ENCODE measurements around the gene PRH1. TPM values are rescaled to one million over a fixed set of nuclear protein-coding genes. Genes with fewer than 3 reads are reported as not detected.

The PRH1 gene
- total and polyA plus RNA-seq, 2 experiments from 2014 or later = 19.0 to 42.9 TPM

- TF ChIP-seq ZNF462 (CRISPR knock-in tag; IDR thresholded peaks at IDR 0.05) = no peak
- TF ChIP-seq CREB1 (CRISPR knock-in tag; IDR thresholded peaks at IDR 0.05; ENCODE audit: low read depth) = no peak
- no peak for TF ChIP-seq POLR2AphosphoS5 (IDR thresholded peaks at IDR 0.05; ENCODE audit: low read depth)
- no peak for TF ChIP-seq EZH2 (IDR thresholded peaks at IDR 0.05; ENCODE audit: low read depth, unreplicated experiment)
- TF ChIP-seq NANOG (IDR thresholded peaks at IDR 0.05; ENCODE audit: borderline replicate concordance) = no peak
- TF ChIP-seq JUNB (IDR thresholded peaks at IDR 0.05; ENCODE audit: unreplicated experiment) = no peak
- no peak for TF ChIP-seq EZH2phosphoT487 (IDR thresholded peaks at IDR 0.05; ENCODE audit: unreplicated experiment)
Measured at GRCh38 chr12:10851243-10851858, 32.7 kb downstream of the PRH1 start (continued).

GRCh38 chr12:10849425-10849878, 34.6 kb downstream of the PRH1 start, which contains the start of gene PRR4:
Gene PRR4, minus strand, starts transcription at chr12:10849475. Its CDS starts 38 bp downstream, at chr12:10849437.
- no peaks in the 10 kb centered on the region for H3K4me1 ChIP-seq (ENCODE audit: insufficient read depth)
- TF ChIP-seq POLR2AphosphoS5 (IDR thresholded peaks at IDR 0.05; ENCODE audit: low read depth) (no peak), CTCF (conservative IDR thresholded peaks at IDR 0.05; ENCODE audit: low read depth in 2 of 2) (no peak), ETS1 (IDR thresholded peaks at IDR 0.05) (no peak), ZNF331 (CRISPR knock-in tag; IDR thresholded peaks at IDR 0.05; ENCODE audit: low read depth) (no peak), JUNB (IDR thresholded peaks at IDR 0.05; ENCODE audit: unreplicated experiment) (no peak), REST (IDR thresholded peaks at IDR 0.05; ENCODE audit: unreplicated experiment) (no peak), CREB1 (CRISPR knock-in tag; IDR thresholded peaks at IDR 0.05; ENCODE audit: low read depth) (no peak), EZH2phosphoT487 (IDR thresholded peaks at IDR 0.05; ENCODE audit: unreplicated experiment) (no peak), ZNF114 (CRISPR knock-in tag; IDR thresholded peaks at IDR 0.05) (no peak)
- H3K9me2 ChIP-seq (ENCODE audit: insufficient read depth) = 0 out of 2 replicates have a peak, but pooled peaks cover 9% of the 10 kb centered on the region
- no peaks in the 10 kb centered on the region for H3K27me3 ChIP-seq (ENCODE audit: insufficient read depth)
- no peak within 1 kb of the TSS for H3K4me3 ChIP-seq
- no peak within 1 kb of the TSS for H3K27ac ChIP-seq (ENCODE audit: low read depth)
- Mint-ChIP-seq H3K27me3 (ENCODE audit: insufficient read depth, low read depth, poor library complexity) (peaks cover 2% of the 10 kb centered on the region), H3K9me3 (no peaks in the 10 kb centered on the region; the same call in 2 of the 3 replicates), H3K4me1 (peaks cover 3% of the 10 kb centered on the region; the same call in 2 of the 3 replicates), H3K4me3 (no peak within 1 kb of the TSS), H3K27ac (no peak within 1 kb of the TSS), H3K36me3 (ENCODE audit: low read depth) (peaks cover 2% of the 10 kb centered on the region; the same call in 1 of the 3 replicates)
- no peak within 1 kb of the TSS for H3K4me2 ChIP-seq
- ATAC-seq = no peak
- no peaks in the 10 kb centered on the region for H3F3A ChIP-seq (replicated peaks; ENCODE audit: low read depth)
- H3K36me3 ChIP-seq (ENCODE audit: insufficient read depth) = no peaks in the 10 kb centered on the region
- no peaks in the 10 kb centered on the region for H3K79me2 ChIP-seq (replicated peaks; ENCODE audit: insufficient read depth)
- DNase-seq (ENCODE audit: low spot score) = no peak
- no peaks in the 10 kb centered on the region; the same call in 1 of the 2 replicates for H4K20me1 ChIP-seq (replicated peaks; ENCODE audit: insufficient read depth)
- H2AFZ ChIP-seq = no peak within 1 kb of the TSS

Data from GM23338 (cell line).